ENCODE results near the gene CERS6. TPM values are rescaled to one million over a fixed set of nuclear protein-coding genes. Genes with fewer than 3 reads are reported as not detected.
"Not testable (repeated sequence)": the region's sequence is repeated elsewhere in the genome, so short reads cannot be mapped to it uniquely, and the experiment has no call there.

Gene CERS6
- total and polyA plus RNA-seq, 12 donors, result 5.0 to 110 (median 29.6) TPM

DNA sequence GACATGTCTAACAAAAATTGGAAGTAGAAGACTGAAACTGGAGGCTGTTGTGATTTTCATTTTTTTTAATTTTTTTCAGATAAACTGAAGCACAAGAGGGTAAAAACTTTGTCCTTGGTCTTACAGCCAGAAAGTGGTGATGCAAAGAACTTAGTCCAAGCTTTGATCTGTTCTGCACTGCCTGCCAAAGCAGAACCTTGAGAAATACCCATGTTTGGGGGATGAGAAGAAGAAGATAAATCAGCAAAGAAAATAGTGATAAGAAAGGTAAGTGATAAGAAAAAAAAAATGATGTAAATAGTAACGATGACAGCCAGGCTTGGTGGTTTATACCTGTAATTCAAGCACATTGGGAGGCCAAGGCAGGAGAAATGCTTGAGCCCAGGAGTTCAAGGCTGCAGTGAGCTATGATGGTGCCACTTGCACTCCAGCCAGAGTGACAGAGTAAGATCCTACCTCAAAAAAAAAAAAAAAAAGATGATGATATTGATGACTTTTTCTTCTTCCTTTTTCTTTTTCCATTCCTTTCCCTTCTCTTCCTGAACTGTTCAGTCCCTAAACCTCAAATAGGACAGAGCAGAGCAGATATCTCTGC lies 331.8 kb downstream of the CERS6 start:
- Histone ChIP-seq H3K4me3 (no peak overlapping the region), H3K27me3 (no peaks in the 10 kb centered on the region), H3K4me1 (replicated peaks in 1 of 2) (peaks cover 9% of the 10 kb centered on the region in 2 donors), H3K36me3 (replicated peaks in 1 of 2) (no peaks in the 10 kb centered on the region), H3K9me3 (replicated peaks in 1 of 3) (no peaks in the 10 kb centered on the region), H3K27ac (no peak overlapping the region)
- intact Hi-C loops (cut with DNase I), result no loop called here
- 36 to 55% (median 44%) methylated on average over 1 of the region's 1 CpG for WGBS, 4 donors
- TF ChIP-seq, protein P1, sequence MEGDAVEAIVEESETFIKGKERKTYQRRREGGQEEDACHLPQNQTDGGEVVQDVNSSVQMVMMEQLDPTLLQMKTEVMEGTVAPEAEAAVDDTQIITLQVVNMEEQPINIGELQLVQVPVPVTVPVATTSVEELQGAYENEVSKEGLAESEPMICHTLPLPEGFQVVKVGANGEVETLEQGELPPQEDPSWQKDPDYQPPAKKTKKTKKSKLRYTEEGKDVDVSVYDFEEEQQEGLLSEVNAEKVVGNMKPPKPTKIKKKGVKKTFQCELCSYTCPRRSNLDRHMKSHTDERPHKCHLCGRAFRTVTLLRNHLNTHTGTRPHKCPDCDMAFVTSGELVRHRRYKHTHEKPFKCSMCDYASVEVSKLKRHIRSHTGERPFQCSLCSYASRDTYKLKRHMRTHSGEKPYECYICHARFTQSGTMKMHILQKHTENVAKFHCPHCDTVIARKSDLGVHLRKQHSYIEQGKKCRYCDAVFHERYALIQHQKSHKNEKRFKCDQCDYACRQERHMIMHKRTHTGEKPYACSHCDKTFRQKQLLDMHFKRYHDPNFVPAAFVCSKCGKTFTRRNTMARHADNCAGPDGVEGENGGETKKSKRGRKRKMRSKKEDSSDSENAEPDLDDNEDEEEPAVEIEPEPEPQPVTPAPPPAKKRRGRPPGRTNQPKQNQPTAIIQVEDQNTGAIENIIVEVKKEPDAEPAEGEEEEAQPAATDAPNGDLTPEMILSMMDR (IDR thresholded peaks at IDR 0.05), result no peak
- TF ChIP-seq POLR2A (IDR thresholded peaks at IDR 0.05), result no peak
- DNase-seq, result peak in 6 of 7 donors; percentile 42 to 80 (median 59)

DNA sequence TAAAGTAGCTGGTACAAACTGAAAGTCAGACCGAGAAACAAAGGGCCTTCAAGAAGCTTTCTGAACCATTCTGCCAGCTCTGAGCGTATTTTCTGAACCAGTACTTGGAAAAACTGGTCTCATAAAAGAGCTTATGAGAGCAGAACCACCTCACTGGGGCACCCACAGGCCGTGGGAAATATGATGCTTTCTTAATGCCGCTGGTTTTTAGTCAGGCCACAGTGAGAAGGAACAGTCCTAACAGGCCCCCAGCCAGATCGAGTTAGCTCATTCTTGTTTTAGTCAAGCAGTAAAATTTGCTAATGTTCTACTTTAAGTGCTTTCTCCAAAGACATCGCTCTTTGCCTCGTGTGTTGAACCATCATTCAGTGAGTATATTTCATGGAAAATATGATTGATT lies 333.7 kb downstream of the CERS6 start:
- H3K27ac ChIP-seq, result peak overlapping the region in 1 of 5 donors; percentile 39
- no peaks in the 10 kb centered on the region for H3K27me3 ChIP-seq
- H3K4me1 ChIP-seq (replicated peaks in 1 of 2), result peaks cover 7 to 9% of the 10 kb centered on the region in 2 donors
- WGBS, 4 donors, result 62 to 75% (median 71%) methylated on average over 7 of the region's 7 CpGs
- H3K4me3 ChIP-seq, result no peak overlapping the region
- no peak for DNase-seq
- H3K9me3 ChIP-seq (replicated peaks in 1 of 3), result no peaks in the 10 kb centered on the region
- intact Hi-C loops (cut with DNase I), result no loop called here
- no peaks in the 10 kb centered on the region for H3K36me3 ChIP-seq (replicated peaks in 1 of 2)
- TF ChIP-seq, protein P1 (IDR thresholded peaks at IDR 0.05), result no peak

DNA sequence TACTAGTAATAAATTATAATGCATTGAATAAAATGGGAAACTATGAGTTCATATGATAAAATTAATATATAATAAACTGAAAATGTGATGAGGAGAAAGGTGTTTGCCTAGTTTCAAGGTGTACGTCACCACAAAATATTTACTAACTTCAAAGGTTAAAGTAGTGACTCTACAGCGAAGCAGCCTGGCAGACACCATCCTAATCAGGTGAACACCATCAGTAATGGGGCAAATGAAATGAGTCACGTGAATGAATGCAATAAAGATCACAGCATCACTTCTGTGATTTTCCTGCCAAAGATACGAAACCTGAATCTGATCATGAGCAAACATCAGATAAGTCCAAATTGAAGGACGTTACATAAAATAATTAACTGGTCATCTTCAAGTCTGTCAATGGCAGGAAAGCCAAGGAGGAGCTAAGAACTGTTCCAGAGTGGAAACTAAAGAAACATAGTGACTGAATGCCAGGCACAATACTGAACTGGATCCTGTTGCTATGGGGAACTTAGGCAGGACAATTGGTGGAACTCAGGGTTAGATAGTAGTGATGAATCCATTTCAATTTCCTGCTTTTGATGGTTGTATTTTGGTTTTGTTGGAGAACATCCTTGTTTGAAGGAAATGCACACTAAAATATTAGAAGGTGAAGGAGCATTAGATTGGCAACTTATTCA lies 334.3 kb downstream of the CERS6 start:
- no peaks in the 10 kb centered on the region for H3K9me3 ChIP-seq (replicated peaks in 1 of 3)
- WGBS, 4 donors, result 53 to 65% (median 56%) methylated on average over 5 of the region's 5 CpGs
- no peak overlapping the region for H3K4me3 ChIP-seq
- H3K36me3 ChIP-seq (replicated peaks in 1 of 2), result no peaks in the 10 kb centered on the region
- intact Hi-C loops (cut with DNase I), result no loop called here
- DNase-seq, result no peak
- TF ChIP-seq POLR2A (IDR thresholded peaks at IDR 0.05), result no peak
- TF ChIP-seq, protein P1 (IDR thresholded peaks at IDR 0.05), result no peak
- H3K27me3 ChIP-seq, result no peaks in the 10 kb centered on the region
- peaks cover under 1 to 9% of the 10 kb centered on the region in 2 donors for H3K4me1 ChIP-seq (replicated peaks in 1 of 2)
- no peak overlapping the region for H3K27ac ChIP-seq

DNA sequence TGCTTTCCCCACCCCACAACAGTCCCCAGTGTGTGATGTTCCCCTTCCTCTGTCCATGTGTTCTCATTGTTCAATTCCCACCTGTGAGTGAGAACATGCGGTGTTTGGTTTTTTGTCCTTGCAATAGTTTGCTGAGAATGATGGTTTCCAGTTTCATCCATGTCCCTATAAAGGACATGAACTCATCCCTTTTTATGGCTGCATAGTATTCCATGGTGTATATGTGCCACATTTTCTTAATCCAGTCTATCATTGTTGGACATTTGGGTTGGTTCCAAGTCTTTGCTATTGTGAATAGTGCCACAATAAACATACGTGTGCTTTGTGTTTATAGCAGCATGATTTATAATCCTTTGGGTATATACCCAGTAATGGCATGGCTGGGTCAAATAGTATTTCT lies 335.1 kb downstream of the CERS6 start:
- intact Hi-C loops (cut with DNase I); H3K4me1 ChIP-seq (replicated peaks in 1 of 2); H3K27me3 ChIP-seq; H3K36me3 ChIP-seq (replicated peaks in 1 of 2); DNase-seq; H3K9me3 ChIP-seq (replicated peaks in 1 of 3); H3K4me3 ChIP-seq: not testable (repeated sequence)
- 90 to 96% (median 93%) methylated on average over 1 to 2 of the region's 2 CpGs for WGBS, 4 donors
- peak overlapping the region in 1 of 5 donors; percentile 5 for H3K27ac ChIP-seq

DNA sequence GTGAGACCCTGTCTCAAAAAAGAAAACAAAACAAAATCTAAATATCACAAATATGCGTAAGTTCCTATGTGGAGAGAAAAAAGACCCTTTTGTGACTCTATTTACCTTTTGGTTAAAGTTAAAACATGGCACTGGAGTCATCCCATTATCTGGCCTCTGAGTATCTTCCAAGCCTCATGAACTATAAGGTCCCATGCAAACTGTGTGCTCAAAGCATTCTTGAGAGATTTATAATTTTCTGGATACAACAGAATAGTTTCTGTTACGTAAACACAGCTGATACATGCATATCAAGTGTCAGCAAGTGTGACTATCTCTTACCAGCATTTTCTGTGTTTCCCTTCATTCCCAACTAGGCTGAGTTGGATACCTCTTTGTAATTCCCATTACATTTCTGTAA lies 337.5 kb downstream of the CERS6 start:
- Histone ChIP-seq H3K4me3 (no peak overlapping the region), H3K27ac (no peak overlapping the region), H3K27me3 (no peaks in the 10 kb centered on the region), H3K36me3 (replicated peaks in 1 of 2) (no peaks in the 10 kb centered on the region), H3K9me3 (replicated peaks in 1 of 3) (no peaks in the 10 kb centered on the region), H3K4me1 (replicated peaks in 1 of 2) (no peaks in the 10 kb centered on the region)
- 25 to 74% (median 49%) methylated on average over 2 of the region's 2 CpGs for WGBS, 4 donors
- TF ChIP-seq, protein P1 (IDR thresholded peaks at IDR 0.05), result no peak
- no peak for TF ChIP-seq POLR2A (IDR thresholded peaks at IDR 0.05)
- intact Hi-C loops (cut with DNase I), result no loop called here
- no peak for DNase-seq
